IMR-90 (cell line): ENCODE results near the gene TACC2. TPM values are rescaled to one million over a fixed set of nuclear protein-coding genes. Genes with fewer than 3 reads are reported as not detected.

Experiments
- ATAC-seq: fragments of 200-7000 bp; cut with Tn5 transposase; 2 replicates; pipeline ENCODE4 v1.9.1; 2020; ENCODE audit warnings: low read depth, mild to moderate bottlenecking, moderate library complexity
- BruUV-seq: library from RNA; stranded (reverse); fragments of 400-500 nt; replicated peaks from 2 replicates; lab custom pipeline; 2021; lab: Mats Ljungman, UMichigan
- CTCF ChIA-PET: fragments of 300-600 bp; formaldehyde crosslinking; extraction: SDS; loops from one replicate; lab custom pipeline; 2021; ENCODE audit warnings: antibody characterized with exemption; lab: Yijun Ruan, JAX
- POLR2A ChIA-PET: fragments of 300-600 bp; sonication (Branson Sonifier 250); formaldehyde crosslinking; loops from one replicate; lab custom pipeline; 2022; ENCODE audit warnings: antibody characterized with exemption; ENCODE audit not compliant: unreplicated experiment; lab: Charles Lee
- DNase-seq: peaks from one replicate; pipeline ENCODE4 v3.0.0; 2013
- H2AFZ ChIP-seq: replicated peaks from 2 replicates; pipeline ENCODE3; 2013; ENCODE audit warnings: low read length, mild to moderate bottlenecking; ENCODE audit not compliant: poor library complexity
- H2AK5ac ChIP-seq: 2 replicates; pipeline ENCODE4 v1.6.1; 2013; ENCODE audit warnings: low read depth, low read length, inconsistent platforms
- H2AK9ac ChIP-seq: replicated peaks from 2 replicates; pipeline ENCODE3; 2013; ENCODE audit warnings: mild to moderate bottlenecking, low read depth, low read length, moderate library complexity; ENCODE audit not compliant: poor library complexity
- H2BK120ac ChIP-seq: 2 replicates; pipeline ENCODE4 v1.6.1; 2013; ENCODE audit warnings: low read depth, low read length, inconsistent platforms
- H2BK15ac ChIP-seq: 3 replicates; pipeline ENCODE4 v1.6.1; 2013; ENCODE audit warnings: low read depth, low read length, inconsistent platforms
- H2BK20ac ChIP-seq: 2 replicates; pipeline ENCODE4 v1.6.1; 2013; ENCODE audit warnings: low read depth, mild to moderate bottlenecking, inconsistent platforms, low read length, moderate library complexity
- H2BK5ac ChIP-seq: 2 replicates; pipeline ENCODE4 v1.6.1; 2013; ENCODE audit warnings: mild to moderate bottlenecking, low read depth, low read length, inconsistent platforms; ENCODE audit not compliant: poor library complexity, severe bottlenecking
- H3K14ac ChIP-seq: replicated peaks from 2 replicates; pipeline ENCODE4 v1.6.1; 2013; ENCODE audit warnings: low read depth, low read length, inconsistent platforms
- H3K18ac ChIP-seq: 2 replicates; pipeline ENCODE4 v1.6.1; 2013; ENCODE audit warnings: low read depth, low read length, control low read depth
- H3K23ac ChIP-seq: 2 replicates; pipeline ENCODE4 v1.6.1; 2013; ENCODE audit warnings: low read depth, low read length, inconsistent platforms
- H3K27ac ChIP-seq: 2 replicates; pipeline ENCODE4 v1.5.1; 2013; ENCODE audit warnings: mild to moderate bottlenecking, control low read depth, low read length; ENCODE audit not compliant: insufficient read depth
- H3K27me3 ChIP-seq: 2 replicates; pipeline ENCODE4 v1.6.1; 2013; ENCODE audit warnings: low read length; ENCODE audit not compliant: control insufficient read depth, insufficient read depth
- H3K36me3 ChIP-seq: 2 replicates; pipeline ENCODE4 v1.6.1; 2013; ENCODE audit warnings: low read length, mixed read lengths; ENCODE audit not compliant: control insufficient read depth, insufficient read depth
- H3K4ac ChIP-seq: 2 replicates; pipeline ENCODE4 v1.6.1; 2013; ENCODE audit warnings: low read depth, low read length, inconsistent platforms
- H3K4me1 ChIP-seq: 2 replicates; pipeline ENCODE4 v1.6.1; 2013; ENCODE audit warnings: low read length, mixed read lengths; ENCODE audit not compliant: control insufficient read depth, insufficient read depth
- H3K4me2 ChIP-seq: 2 replicates; pipeline ENCODE4 v1.6.1; 2013; ENCODE audit warnings: low read depth, mild to moderate bottlenecking, control low read depth, low read length, moderate library complexity
- H3K4me3 ChIP-seq: 2 replicates; pipeline ENCODE4 v1.5.1; 2013; ENCODE audit warnings: low read depth, mild to moderate bottlenecking, control low read depth, low read length, moderate library complexity; ENCODE audit not compliant: insufficient read depth
- H3K56ac ChIP-seq: 2 replicates; pipeline ENCODE4 v1.6.1; 2013; ENCODE audit warnings: low read length, inconsistent platforms; ENCODE audit not compliant: insufficient read depth; ENCODE audit errors: extremely low read depth
- H3K79me1 ChIP-seq, 2 experiments: 2 replicates each; pipeline ENCODE4 v1.6.1; 2013; ENCODE audit warnings: low read length in 2 of 2, inconsistent platforms in 1 of 2, low read depth in 1 of 2
- H3K9ac ChIP-seq: 2 replicates; pipeline ENCODE4 v1.6.1; 2013; ENCODE audit warnings: low read depth, low read length, control low read depth
- H3K9me1 ChIP-seq: 2 replicates; pipeline ENCODE4 v1.6.1; 2013; ENCODE audit warnings: low read length, inconsistent platforms; ENCODE audit not compliant: insufficient read depth
- H3K9me3 ChIP-seq: 2 replicates; pipeline ENCODE4 v1.6.1; 2013; ENCODE audit warnings: low read length; ENCODE audit not compliant: control insufficient read depth, insufficient read depth
- H4K20me1 ChIP-seq: 2 replicates; pipeline ENCODE4 v1.6.1; 2013; ENCODE audit warnings: low read length, inconsistent platforms; ENCODE audit not compliant: insufficient read depth
- H4K5ac ChIP-seq: 2 replicates; pipeline ENCODE4 v1.6.1; 2013; ENCODE audit warnings: mild to moderate bottlenecking, low read depth, low read length, control low read depth
- H4K8ac ChIP-seq, 2 experiments: 2 replicates each; pipeline ENCODE4 v1.6.1; 2013; ENCODE audit warnings: low read depth in 2 of 2, low read length in 2 of 2, control low read depth in 1 of 2, inconsistent platforms in 1 of 2
- H4K91ac ChIP-seq: 2 replicates; pipeline ENCODE4 v1.6.1; 2013; ENCODE audit warnings: low read depth, low read length, inconsistent platforms; ENCODE audit not compliant: insufficient read depth
- MAFK ChIP-seq: IDR thresholded peaks from 2 replicates; pipeline ENCODE4 v1.6.1; 2012; ENCODE audit warnings: low read depth, low read length, improper control_type of control experiment
- POLR2A ChIP-seq: IDR thresholded peaks from 2 replicates; pipeline ENCODE4 v1.6.1; 2012; ENCODE audit warnings: mild to moderate bottlenecking, low read depth, low read length
- WGBS, 2 experiments: methylation state at CpG; one replicate each; pipeline versions ENCODE4 v1.1.5 to v1.1.7; 2013; ENCODE audit warnings: missing lambda C conversion rate in 2 of 2; ENCODE audit not compliant: insufficient read length in 1 of 2; ENCODE audit errors: extremely low coverage in 2 of 2; 5-methylcytosine and 5-hydroxymethylcytosine counted together
- dilution Hi-C: fragments of 300-500 bp; cut with HindIII; formaldehyde crosslinking; loops from one replicate; pipeline ENCODE4 v1.14.3; 2018; ENCODE audit warnings: low sequenced_read_pairs; ENCODE audit not compliant: unreplicated experiment
- in situ Hi-C: fragments of 300-500 bp; cut with MboI; formaldehyde crosslinking; loops from 3 replicates; pipeline ENCODE4 v1.14.3; 2019; ENCODE audit warnings: low sequenced_read_pairs, inconsistent platforms, mixed read lengths
- intact Hi-C: fragments of 100-400 bp; cut with micrococcal nuclease; formaldehyde crosslinking; loops from 2 replicates; pipeline ENCODE4 v1.10.0; 2022
- polyA plus RNA-seq, 3 experiments: library from polyadenylated mRNA; depleted of rRNA; stranded (reverse); fragments of >200 nt; gene quantifications; 2 replicates each; pipeline ENCODE4 v1.2.3, GENCODE V29; 2012; ENCODE audit warnings: low replicate concordance in 1 of 3
- total RNA-seq: library from RNA; depleted of rRNA; stranded (reverse); fragments of >200 nt; gene quantifications from 2 replicates; pipeline ENCODE4 v1.2.3, GENCODE V29; 2012

Gene TACC2
- total and polyA plus RNA-seq, 2 of the 4 experiments (the other 2 are of a cell fraction) = 2.9 to 15.4 TPM

- no peak overlapping the region for H3K4me2 ChIP-seq
- no TSS peak for BruUV-seq
- ATAC-seq (no peak), DNase-seq (no peak)
- H2BK120ac ChIP-seq = no peak overlapping the region
- H3K18ac ChIP-seq = no peak overlapping the region
- ChIA-PET CTCF (interaction anchor here (1.3 kb wide), 1 partner anchor 9 kb away, joined by 6 read pairs; no protein-coding TSS in a partner anchor), POLR2A (interaction anchor here (0.6 kb wide), 1 partner anchor 306 kb away, joined by 3 read pairs; no protein-coding TSS in a partner anchor)
- H3K27me3 ChIP-seq = no peaks in the 10 kb centered on the region
- in situ Hi-C loops = no loop called here
- H2BK5ac ChIP-seq = no peak overlapping the region
- H4K20me1 ChIP-seq = no peaks in the 10 kb centered on the region
- intact Hi-C loops = loop anchor here (2.0 kb wide), 1 partner anchor 26 kb away; no protein-coding TSS in a partner anchor
- no peak overlapping the region for H3K27ac ChIP-seq
- H3K79me1 ChIP-seq = no peaks in the 10 kb centered on the region
- no peak overlapping the region for H4K5ac ChIP-seq
- dilution Hi-C loops = no loop called here
- no peak overlapping the region for H4K91ac ChIP-seq
- WGBS, 2 experiments = no CpG with 5 or more reads among the region's 4 CpGs
- H2BK20ac ChIP-seq = no peak overlapping the region
- H3K9me1 ChIP-seq = no peaks in the 10 kb centered on the region
- H3K14ac ChIP-seq = no peak overlapping the region
- H3K36me3 ChIP-seq = no peaks in the 10 kb centered on the region; the same call in 1 of the 2 replicates
- H3K56ac ChIP-seq = no peak overlapping the region
- peaks cover 6% of the 10 kb centered on the region for H3K4me1 ChIP-seq
- H2AFZ ChIP-seq = no peak overlapping the region
- no peak overlapping the region for H4K8ac ChIP-seq
- H3K23ac ChIP-seq = no peak overlapping the region
- no peak overlapping the region for H2AK5ac ChIP-seq
- no peak overlapping the region for H3K4me3 ChIP-seq
- no peak overlapping the region for H2AK9ac ChIP-seq
- H3K9ac ChIP-seq = no peak overlapping the region
- no peak overlapping the region for H3K4ac ChIP-seq
- H3K9me3 ChIP-seq = no peaks in the 10 kb centered on the region
- TF ChIP-seq MAFK = no peak
- no peak for TF ChIP-seq POLR2A
- no peak overlapping the region for H2BK15ac ChIP-seq
These were observed 270.1 kb downstream of the TACC2 start for GRCh38 chr10:122259075-122259466.
